Measurements from ENCODE around the gene ZNF383.
A peak's percentile ranks its signal among the peaks of the same experiment; 100 is the strongest.
"Not testable (repeated sequence)": the region's sequence is repeated elsewhere in the genome, so short reads cannot be mapped to it uniquely, and the experiment has no call there.

ZNF383 gene

GRCh38 chr19:37217775-37218591 is at the start of gene ZNF383:
Gene ZNF383, plus strand, starts transcription at chr19:37218214. Its CDS starts 12,240 bp downstream, at chr19:37230454.
- H3K4me3 ChIP-seq (ENCODE audit: low read length), result peak within 1 kb of the TSS; percentile 95
- H3K27me3 ChIP-seq (replicated peaks; ENCODE audit: control insufficient read depth, insufficient read depth, low read length), result no peaks in the 10 kb centered on the region
- H3K4me1 ChIP-seq (ENCODE audit: control insufficient read depth, insufficient read depth, low read length), result no peaks in the 10 kb centered on the region
- peak within 1 kb of the TSS; percentile 91 for H3K9ac ChIP-seq (ENCODE audit: low read length)
- DNase-seq (ENCODE audit: low read depth), result peak; percentile 94
- H3K36me3 ChIP-seq (ENCODE audit: control insufficient read depth, insufficient read depth, low read length, severe bottlenecking), result peaks cover 15% of the 10 kb centered on the region
- H3K9me3 ChIP-seq (ENCODE audit: control insufficient read depth, low read length), result peaks cover 2% of the 10 kb centered on the region

GRCh38 chr19:37172368-37173366 is 45.3 kb upstream of the ZNF383 start, which contains the start of gene ZNF585A:
Gene ZNF585A, minus strand, starts transcription at chr19:37172695. Its CDS starts 2,785 bp downstream, at chr19:37169910.
- H3K9me3 ChIP-seq (ENCODE audit: control insufficient read depth, low read length), result peaks cover 26% of the 10 kb centered on the region

GRCh38 chr19:37186071-37186470 is 31.9 kb upstream of the ZNF383 start:
- H3K27me3 ChIP-seq (replicated peaks; ENCODE audit: control insufficient read depth, insufficient read depth, low read length); DNase-seq (ENCODE audit: low read depth); H3K4me1 ChIP-seq (ENCODE audit: control insufficient read depth, insufficient read depth, low read length); H3K9ac ChIP-seq (ENCODE audit: low read length): not testable (repeated sequence)
- Histone ChIP-seq H3K4me3 (ENCODE audit: low read length) (peak overlapping the region; percentile 60), H3K9me3 (ENCODE audit: control insufficient read depth, low read length) (peaks cover 93% of the 10 kb centered on the region), H3K36me3 (ENCODE audit: control insufficient read depth, insufficient read depth, low read length, severe bottlenecking) (peaks cover 73% of the 10 kb centered on the region)

More at GRCh38 chr19:37172368-37173366, 45.3 kb upstream of the ZNF383 start, which contains the start of gene ZNF585A:
- peak within 1 kb of the TSS; percentile 97 for H3K4me3 ChIP-seq (ENCODE audit: low read length)
- peaks cover 25% of the 10 kb centered on the region for H3K36me3 ChIP-seq (ENCODE audit: control insufficient read depth, insufficient read depth, low read length, severe bottlenecking)
- peak; percentile 98 for DNase-seq (ENCODE audit: low read depth)
- peaks cover 2% of the 10 kb centered on the region for H3K4me1 ChIP-seq (ENCODE audit: control insufficient read depth, insufficient read depth, low read length)
- no peaks in the 10 kb centered on the region for H3K27me3 ChIP-seq (replicated peaks; ENCODE audit: control insufficient read depth, insufficient read depth, low read length)
- peak within 1 kb of the TSS; percentile 88 for H3K9ac ChIP-seq (ENCODE audit: low read length)

GRCh38 chr19:37195248-37195647 is 22.8 kb upstream of the ZNF383 start:
- Histone ChIP-seq H3K9me3 (ENCODE audit: control insufficient read depth, low read length) (peaks cover 47% of the 10 kb centered on the region), H3K36me3 (ENCODE audit: control insufficient read depth, insufficient read depth, low read length, severe bottlenecking) (peaks cover 72% of the 10 kb centered on the region)
- H3K4me3 ChIP-seq (ENCODE audit: low read length); DNase-seq (ENCODE audit: low read depth); H3K4me1 ChIP-seq (ENCODE audit: control insufficient read depth, insufficient read depth, low read length); H3K9ac ChIP-seq (ENCODE audit: low read length); H3K27me3 ChIP-seq (replicated peaks; ENCODE audit: control insufficient read depth, insufficient read depth, low read length): not testable (repeated sequence)

- not testable (repeated sequence) for DNase-seq (ENCODE audit: low read depth); H3K9ac ChIP-seq (ENCODE audit: low read length); H3K4me3 ChIP-seq (ENCODE audit: low read length); H3K27me3 ChIP-seq (replicated peaks; ENCODE audit: control insufficient read depth, insufficient read depth, low read length); H3K4me1 ChIP-seq (ENCODE audit: control insufficient read depth, insufficient read depth, low read length)
- Histone ChIP-seq H3K9me3 (ENCODE audit: control insufficient read depth, low read length) (peaks cover 39% of the 10 kb centered on the region), H3K36me3 (ENCODE audit: control insufficient read depth, insufficient read depth, low read length, severe bottlenecking) (peaks cover 65% of the 10 kb centered on the region)
Observed at GRCh38 chr19:37197115-37197514, 20.9 kb upstream of the ZNF383 start.

- H3K4me1 ChIP-seq (ENCODE audit: control insufficient read depth, insufficient read depth, low read length), result no peaks in the 10 kb centered on the region
- H3K27me3 ChIP-seq (replicated peaks; ENCODE audit: control insufficient read depth, insufficient read depth, low read length), result no peaks in the 10 kb centered on the region
- H3K4me3 ChIP-seq (ENCODE audit: low read length), result no peak overlapping the region
- no peak for DNase-seq (ENCODE audit: low read depth)
- H3K9ac ChIP-seq (ENCODE audit: low read length), result no peak overlapping the region
- peaks cover 33% of the 10 kb centered on the region for H3K9me3 ChIP-seq (ENCODE audit: control insufficient read depth, low read length)
- H3K36me3 ChIP-seq (ENCODE audit: control insufficient read depth, insufficient read depth, low read length, severe bottlenecking), result peaks cover 65% of the 10 kb centered on the region
Observed at GRCh38 chr19:37197768-37198167, 20.2 kb upstream of the ZNF383 start.

GRCh38 chr19:37217480-37217774 is 587 bp upstream of the ZNF383 start:
- H3K4me1 ChIP-seq (ENCODE audit: control insufficient read depth, insufficient read depth, low read length), result no peaks in the 10 kb centered on the region
- H3K27me3 ChIP-seq (replicated peaks; ENCODE audit: control insufficient read depth, insufficient read depth, low read length), result no peaks in the 10 kb centered on the region
- peaks cover 9% of the 10 kb centered on the region for H3K36me3 ChIP-seq (ENCODE audit: control insufficient read depth, insufficient read depth, low read length, severe bottlenecking)
- DNase-seq (ENCODE audit: low read depth), result no peak
- H3K4me3 ChIP-seq (ENCODE audit: low read length), result peak overlapping the region; percentile 95
- H3K9me3 ChIP-seq (ENCODE audit: control insufficient read depth, low read length), result no peaks in the 10 kb centered on the region
- peak overlapping the region; percentile 91 for H3K9ac ChIP-seq (ENCODE audit: low read length)

GRCh38 chr19:37218592-37218935 is 550 bp downstream of the ZNF383 start:
- Histone ChIP-seq H3K9me3 (ENCODE audit: control insufficient read depth, low read length) (peaks cover 2% of the 10 kb centered on the region), H3K9ac (ENCODE audit: low read length) (peak overlapping the region; percentile 91), H3K36me3 (ENCODE audit: control insufficient read depth, insufficient read depth, low read length, severe bottlenecking) (peaks cover 19% of the 10 kb centered on the region), H3K4me3 (ENCODE audit: low read length) (peak overlapping the region; percentile 95), H3K27me3 (replicated peaks; ENCODE audit: control insufficient read depth, insufficient read depth, low read length) (no peaks in the 10 kb centered on the region), H3K4me1 (ENCODE audit: control insufficient read depth, insufficient read depth, low read length) (no peaks in the 10 kb centered on the region)
- DNase-seq (ENCODE audit: low read depth), result no peak

- Histone ChIP-seq H3K36me3 (ENCODE audit: control insufficient read depth, insufficient read depth, low read length, severe bottlenecking) (peaks cover 24% of the 10 kb centered on the region), H3K4me3 (ENCODE audit: low read length) (no peak overlapping the region), H3K4me1 (ENCODE audit: control insufficient read depth, insufficient read depth, low read length) (no peaks in the 10 kb centered on the region), H3K9ac (ENCODE audit: low read length) (no peak overlapping the region), H3K9me3 (ENCODE audit: control insufficient read depth, low read length) (peaks cover 5% of the 10 kb centered on the region), H3K27me3 (replicated peaks; ENCODE audit: control insufficient read depth, insufficient read depth, low read length) (no peaks in the 10 kb centered on the region)
- DNase-seq (ENCODE audit: low read depth), result no peak
Observed at GRCh38 chr19:37220383-37220782, 2.4 kb downstream of the ZNF383 start.

- no peaks in the 10 kb centered on the region for H3K4me1 ChIP-seq (ENCODE audit: control insufficient read depth, insufficient read depth, low read length)
- no peak overlapping the region for H3K4me3 ChIP-seq (ENCODE audit: low read length)
- H3K27me3 ChIP-seq (replicated peaks; ENCODE audit: control insufficient read depth, insufficient read depth, low read length), result no peaks in the 10 kb centered on the region
- peaks cover 11% of the 10 kb centered on the region for H3K9me3 ChIP-seq (ENCODE audit: control insufficient read depth, low read length)
- H3K9ac ChIP-seq (ENCODE audit: low read length), result no peak overlapping the region
- peak; percentile 6 for DNase-seq (ENCODE audit: low read depth)
- H3K36me3 ChIP-seq (ENCODE audit: control insufficient read depth, insufficient read depth, low read length, severe bottlenecking), result peaks cover 32% of the 10 kb centered on the region
Observed at GRCh38 chr19:37221136-37221535, 3.1 kb downstream of the ZNF383 start.

- Histone ChIP-seq H3K4me1 (ENCODE audit: control insufficient read depth, insufficient read depth, low read length) (no peaks in the 10 kb centered on the region), H3K4me3 (ENCODE audit: low read length) (peak overlapping the region; percentile 47), H3K9ac (ENCODE audit: low read length) (no peak overlapping the region), H3K36me3 (ENCODE audit: control insufficient read depth, insufficient read depth, low read length, severe bottlenecking) (peaks cover 64% of the 10 kb centered on the region), H3K27me3 (replicated peaks; ENCODE audit: control insufficient read depth, insufficient read depth, low read length) (no peaks in the 10 kb centered on the region), H3K9me3 (ENCODE audit: control insufficient read depth, low read length) (peaks cover 53% of the 10 kb centered on the region)
- DNase-seq (ENCODE audit: low read depth), result no peak
Observed at GRCh38 chr19:37226248-37226647, 8.2 kb downstream of the ZNF383 start.
